Heart right ventricle (tissue), 16 donors: ENCODE measurements around the gene LRP1-AS. TPM values are rescaled to one million over a fixed set of nuclear protein-coding genes. Genes with fewer than 3 reads are reported as not detected.
A peak's percentile ranks its signal among the peaks of the same experiment; 100 is the strongest.

Experiments used
- ATAC-seq, 8 donors: fragments of 200-7000 bp; cut with Tn5 transposase; one replicate each; pipeline ENCODE4 v1.9.1; 2020; ENCODE audit warnings: mild to moderate bottlenecking in 8 of 8, moderate library complexity in 8 of 8, moderate number of reproducible peaks in 1 of 8
- DNase-seq, 2 donors: peaks; one replicate each; pipeline ENCODE4 v3.0.0-alpha.2; 2020
- H3K27ac ChIP-seq, 10 donors: fragments of 200-600 bp; sonication (generic) in 2 of 10; one replicate each; pipeline versions ENCODE4 v1.5.0 to v1.8.0; 2020 to 2022; ENCODE audit warnings: mild to moderate bottlenecking in 3 of 10
- H3K27me3 ChIP-seq, 7 donors: fragments of 200-600 bp; one replicate each; pipeline ENCODE4 v1.8.0; 2021 to 2022; ENCODE audit warnings: mild to moderate bottlenecking in 2 of 7
- H3K36me3 ChIP-seq, 9 donors: fragments of 200-600 bp; sonication (generic) in 1 of 9; one replicate each; pipeline versions ENCODE4 v1.5.0 to v1.8.0; 2020 to 2022; ENCODE audit warnings: mild to moderate bottlenecking in 2 of 9
- H3K4me1 ChIP-seq, 9 donors: fragments of 200-600 bp; sonication (generic) in 1 of 9; one replicate each; pipeline versions ENCODE4 v1.5.0 to v1.8.0; 2020 to 2022; ENCODE audit warnings: mild to moderate bottlenecking in 4 of 9
- H3K4me3 ChIP-seq, 10 donors: fragments of 200-600 bp; sonication (generic) in 2 of 10; one replicate each; pipeline versions ENCODE4 v1.5.0 to v1.8.0; 2020 to 2022; ENCODE audit warnings: mild to moderate bottlenecking in 7 of 10, moderate library complexity in 2 of 10
- H3K9me3 ChIP-seq, 11 donors: fragments of 200-600 bp in 10 of 11; sonication (generic) in 2 of 11; one replicate each; pipeline versions ENCODE4 v1.5.0 to v1.8.0; 2013 to 2022; ENCODE audit warnings: mild to moderate bottlenecking in 2 of 11, control low read depth in 1 of 11, moderate library complexity in 1 of 11
- WGBS, 2 donors: extraction: QIAGEN DNeasy Blood & Tissue Kit; methylation state at CpG; one replicate each; pipeline ENCODE4 v1.1.7; 2013; ENCODE audit warnings: inconsistent platforms in 1 of 2; 5-methylcytosine and 5-hydroxymethylcytosine counted together
- intact Hi-C, 10 donors: fragments of 100-400 bp; cut with DNase I; formaldehyde crosslinking; loops; one replicate each; pipeline versions ENCODE4 v1.11.1 to v1.14.2; 2022
- long read RNA-seq, 3 donors: library from polyadenylated mRNA; unstranded; transcript quantifications; one replicate each; pipeline ENCODE4 v2.0.0, GENCODE V29; 2020 to 2021
- polyA plus RNA-seq, 2 donors: library from polyadenylated mRNA; stranded (reverse); fragments of 200-250 nt; gene quantifications; one replicate each; pipeline ENCODE4 v1.2.3, GENCODE V29; 2013
- total RNA-seq, 10 donors: library from RNA; stranded (reverse); fragmentation: NEBNext Ultra II Directional in 3 of 10; extraction: Animal tissue kit (Norgen Biotek cat#: 25700) in 3 of 10; gene quantifications; one replicate each; pipeline versions ENCODE4 v1.2.1 to v1.2.4, GENCODE V29; 2021 to 2023
- TF ChIP-seq, protein P1 (sequence below), 9 donors: fragments of 200-600 bp; sonication (generic) in 2 of 9; IDR thresholded peaks; one replicate each; pipeline versions ENCODE4 v1.5.0 to v1.8.0; 2021 to 2022; ENCODE audit warnings: antibody characterized with exemption in 9 of 9, mild to moderate bottlenecking in 5 of 9, moderate library complexity in 1 of 9
- donor health status: Arrhythmogenic right ventricular cardiomyopathy.
- donor health status: ischemic (EF 13 %, LVEDD 7.1; RV severe dilation, severe dysfunction).
- donor health status: healthy with polysubstance abuse.
- donor health status: DM: no; HTN: yes; CAD: no.
- donor health status: DM: no; HTN: no; CAD: no.
- donor health status: ischemic (EF 25% LVEDD 6.9; RV normal size, moderate dysfunction).
- donor health status: ischemic (EF 25% LVEDD 5.7; RV mildly dilated, moderate dysfunction).
- donor health status: healthy.
- donor health status: DM: yes; HTN: yes; CAD: no.
- donor health status: Ischemic cardiomyopathy.
- donor health status: ischemic (EF 35%, LVEDD 5.7; RV mildly dilated, moderate dysfunction).
- donor health status: nonischemic (EF 11% LVEDD 7.7; RV severe dilation, severe dysfunction).
- donor health status: DM: yes; HTN: yes; CAD: no.
- donor health status: PGD.
- donor health status: ischemic (EF 29% LVEDD 5.4; RV normal size, mild dysfunction).
- donor health status: nonischemic (EF 23%, LVEDD 6.1; RV moderate dilation, normal function).

LRP1-AS gene
- total RNA-seq = not detected
- polyA plus RNA-seq = not detected
- long read RNA-seq, donor 1 = 0 reads
- long read RNA-seq, donor 2 = 0 reads
- long read RNA-seq, donor 3 = 0 reads

DNA sequence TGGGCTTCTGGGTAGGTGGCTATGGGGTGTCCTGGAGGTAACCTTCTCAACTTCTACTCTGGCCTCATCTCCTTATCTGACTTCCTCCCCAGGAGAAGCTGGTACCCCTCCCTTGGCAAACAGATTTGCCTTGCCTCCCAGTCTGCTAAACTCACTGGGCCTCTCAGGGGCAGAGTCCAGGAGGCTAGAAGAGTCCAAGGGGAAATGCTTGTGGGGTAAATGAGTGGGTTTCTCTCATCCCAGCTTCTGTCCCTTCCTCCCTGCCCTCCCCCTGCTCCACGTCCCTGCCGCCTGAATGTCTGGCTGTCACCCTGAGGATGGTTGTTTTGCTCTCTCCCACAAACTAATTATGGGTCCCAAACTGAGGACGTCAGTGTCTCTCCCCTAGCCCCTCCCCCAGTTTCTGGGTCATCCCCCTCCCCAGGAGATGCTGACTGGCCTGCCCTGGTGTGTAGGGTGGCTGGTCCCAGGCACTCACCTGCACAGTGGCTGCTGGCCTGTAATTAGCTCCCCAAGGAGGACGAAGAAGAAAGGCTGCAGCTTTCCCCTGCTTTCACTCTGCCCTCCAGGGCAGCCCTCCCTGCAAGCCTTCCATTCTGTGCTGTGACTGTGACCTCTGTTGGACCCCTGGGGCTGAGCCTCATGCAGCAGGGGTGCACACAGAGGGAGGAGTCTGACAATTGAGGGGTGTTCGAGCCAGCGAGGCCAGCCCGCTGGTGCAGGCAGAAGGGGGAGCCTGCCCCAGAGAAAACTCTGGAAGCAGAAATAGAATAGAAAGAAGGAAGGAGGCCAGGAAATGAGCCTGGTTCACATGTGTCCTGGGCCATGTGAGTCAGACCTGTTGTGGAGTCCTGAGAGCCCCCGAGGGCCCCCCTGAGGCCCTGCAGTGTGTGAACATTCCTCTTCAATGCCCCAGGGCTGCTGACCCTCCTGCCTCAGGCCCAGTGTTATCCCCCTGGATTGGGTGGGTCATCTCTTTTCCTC is at the start of gene LRP1-AS:
Gene LRP1-AS, minus strand, starts transcription at position 659 of the 984 bp plus-strand sequence.
- peaks cover 45 to 95% (median 87%) of the 10 kb centered on the region in 9 donors for H3K4me1 ChIP-seq
- DNase-seq (no peak), ATAC-seq (peak in 3 of 8 donors; percentile 12 to 27 (median 14))
- H3K27ac ChIP-seq = peak within 1 kb of the TSS; percentile 46 to 93 (median 86)
- WGBS, 2 donors = 58% methylated on average over 8 of the region's 8 CpGs
- TF ChIP-seq, protein P1, sequence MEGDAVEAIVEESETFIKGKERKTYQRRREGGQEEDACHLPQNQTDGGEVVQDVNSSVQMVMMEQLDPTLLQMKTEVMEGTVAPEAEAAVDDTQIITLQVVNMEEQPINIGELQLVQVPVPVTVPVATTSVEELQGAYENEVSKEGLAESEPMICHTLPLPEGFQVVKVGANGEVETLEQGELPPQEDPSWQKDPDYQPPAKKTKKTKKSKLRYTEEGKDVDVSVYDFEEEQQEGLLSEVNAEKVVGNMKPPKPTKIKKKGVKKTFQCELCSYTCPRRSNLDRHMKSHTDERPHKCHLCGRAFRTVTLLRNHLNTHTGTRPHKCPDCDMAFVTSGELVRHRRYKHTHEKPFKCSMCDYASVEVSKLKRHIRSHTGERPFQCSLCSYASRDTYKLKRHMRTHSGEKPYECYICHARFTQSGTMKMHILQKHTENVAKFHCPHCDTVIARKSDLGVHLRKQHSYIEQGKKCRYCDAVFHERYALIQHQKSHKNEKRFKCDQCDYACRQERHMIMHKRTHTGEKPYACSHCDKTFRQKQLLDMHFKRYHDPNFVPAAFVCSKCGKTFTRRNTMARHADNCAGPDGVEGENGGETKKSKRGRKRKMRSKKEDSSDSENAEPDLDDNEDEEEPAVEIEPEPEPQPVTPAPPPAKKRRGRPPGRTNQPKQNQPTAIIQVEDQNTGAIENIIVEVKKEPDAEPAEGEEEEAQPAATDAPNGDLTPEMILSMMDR (IDR thresholded peaks at IDR 0.05) = no peak
- H3K27me3 ChIP-seq = no peaks in the 10 kb centered on the region
- H3K4me3 ChIP-seq = no peak within 1 kb of the TSS
- no peaks in the 10 kb centered on the region for H3K9me3 ChIP-seq
- intact Hi-C loops = no loop called here
- peaks cover 0 to 89% (median 13%) of the 10 kb centered on the region in 9 donors for H3K36me3 ChIP-seq

DNA sequence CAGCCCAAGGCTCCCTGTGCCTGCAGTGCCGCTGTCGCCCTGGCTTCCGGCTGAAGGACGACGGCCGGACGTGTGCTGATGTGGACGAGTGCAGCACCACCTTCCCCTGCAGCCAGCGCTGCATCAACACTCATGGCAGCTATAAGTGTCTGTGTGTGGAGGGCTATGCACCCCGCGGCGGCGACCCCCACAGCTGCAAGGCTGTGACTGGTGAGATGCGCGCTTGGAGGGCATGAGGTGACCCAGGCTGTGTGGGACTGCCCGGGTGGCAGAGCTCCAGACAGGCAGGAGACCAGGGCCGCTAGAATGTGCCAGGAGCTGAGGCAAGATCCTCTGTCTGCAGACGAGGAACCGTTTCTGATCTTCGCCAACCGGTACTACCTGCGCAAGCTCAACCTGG is 49.5 kb upstream of the LRP1-AS start:
- ATAC-seq (no peak), DNase-seq (no peak)
- H3K4me3 ChIP-seq = no peak overlapping the region
- no peaks in the 10 kb centered on the region for H3K4me1 ChIP-seq
- TF ChIP-seq, protein P1 (IDR thresholded peaks at IDR 0.05) = no peak
- H3K27me3 ChIP-seq = no peaks in the 10 kb centered on the region
- no peaks in the 10 kb centered on the region for H3K9me3 ChIP-seq
- H3K27ac ChIP-seq = no peak overlapping the region
- peaks cover 4 to 100% (median 87%) of the 10 kb centered on the region in 9 donors for H3K36me3 ChIP-seq
- intact Hi-C loops = no loop called here
- WGBS, 2 donors = 89 to 90% methylated on average over 22 of the region's 22 CpGs

DNA sequence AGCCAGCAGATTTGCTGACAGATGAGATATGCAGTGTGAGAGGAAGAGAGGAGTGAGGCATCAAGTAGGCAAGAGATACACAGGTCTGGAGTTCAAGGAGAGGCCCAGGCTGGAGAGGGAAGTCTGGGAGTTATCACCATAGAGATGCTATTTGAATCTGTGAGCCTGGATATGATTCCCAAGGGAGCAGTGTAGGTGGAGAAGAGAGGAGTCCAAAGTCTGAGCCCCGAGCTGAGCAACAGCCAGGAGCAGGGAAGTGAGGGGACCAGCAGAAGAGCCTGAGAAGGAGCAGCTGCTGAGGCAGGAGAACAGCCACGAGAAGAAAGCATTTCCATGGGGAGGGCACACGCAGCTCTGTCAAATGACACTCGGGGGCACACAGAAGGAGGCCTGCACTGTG is 49.0 kb upstream of the LRP1-AS start:
- no peak for ATAC-seq
- DNase-seq = no peak
- TF ChIP-seq, protein P1 (IDR thresholded peaks at IDR 0.05) = no peak
- Histone ChIP-seq H3K27ac (no peak overlapping the region), H3K4me3 (no peak overlapping the region), H3K27me3 (no peaks in the 10 kb centered on the region), H3K4me1 (no peaks in the 10 kb centered on the region), H3K9me3 (no peaks in the 10 kb centered on the region), H3K36me3 (peaks cover 4 to 100% (median 84%) of the 10 kb centered on the region in 9 donors)
- intact Hi-C loops = no loop called here
- 62 to 72% methylated on average over 4 of the region's 4 CpGs for WGBS, 2 donors

DNA sequence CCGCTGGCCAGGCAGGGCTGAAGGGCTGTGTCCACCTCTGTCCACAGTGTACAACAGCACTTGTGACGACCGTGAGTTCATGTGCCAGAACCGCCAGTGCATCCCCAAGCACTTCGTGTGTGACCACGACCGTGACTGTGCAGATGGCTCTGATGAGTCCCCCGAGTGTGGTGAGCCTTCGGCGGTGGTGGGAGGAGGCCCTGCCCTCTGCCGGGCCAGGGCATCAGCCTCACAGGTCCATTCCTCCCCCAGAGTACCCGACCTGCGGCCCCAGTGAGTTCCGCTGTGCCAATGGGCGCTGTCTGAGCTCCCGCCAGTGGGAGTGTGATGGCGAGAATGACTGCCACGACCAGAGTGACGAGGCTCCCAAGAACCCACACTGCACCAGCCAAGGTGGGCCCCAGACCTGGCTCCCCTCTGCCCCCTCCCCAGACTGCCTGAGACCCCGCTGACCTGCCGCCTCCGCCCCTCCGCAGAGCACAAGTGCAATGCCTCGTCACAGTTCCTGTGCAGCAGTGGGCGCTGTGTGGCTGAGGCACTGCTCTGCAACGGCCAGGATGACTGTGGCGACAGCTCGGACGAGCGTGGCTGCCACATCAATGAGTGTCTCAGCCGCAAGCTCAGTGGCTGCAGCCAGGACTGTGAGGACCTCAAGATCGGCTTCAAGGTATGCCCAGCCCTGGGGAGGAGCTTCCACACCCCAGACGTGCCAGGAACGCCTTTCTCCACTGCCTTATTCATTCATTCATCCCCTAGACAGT is 48.4 kb upstream of the LRP1-AS start:
- Histone ChIP-seq H3K36me3 (peaks cover 4 to 100% (median 84%) of the 10 kb centered on the region in 9 donors), H3K9me3 (no peaks in the 10 kb centered on the region), H3K27me3 (no peaks in the 10 kb centered on the region), H3K4me1 (peaks cover 0 to 2% (median under 1%) of the 10 kb centered on the region in 9 donors), H3K4me3 (no peak overlapping the region), H3K27ac (no peak overlapping the region)
- TF ChIP-seq, protein P1 (IDR thresholded peaks at IDR 0.05) = no peak
- intact Hi-C loops = no loop called here
- 81% methylated on average over 34 of the region's 34 CpGs for whole genome bisulfite sequencing, 2 donors
- DNase-seq (no peak), ATAC-seq (no peak)
